Fibroblast of upper back skin (primary cell): ENCODE data around the gene PIPOX.

Source experiments
- DNase-seq: peaks from one replicate; pipeline ENCODE4 v3.0.0-alpha.2; 2013

Gene PIPOX

DNA sequence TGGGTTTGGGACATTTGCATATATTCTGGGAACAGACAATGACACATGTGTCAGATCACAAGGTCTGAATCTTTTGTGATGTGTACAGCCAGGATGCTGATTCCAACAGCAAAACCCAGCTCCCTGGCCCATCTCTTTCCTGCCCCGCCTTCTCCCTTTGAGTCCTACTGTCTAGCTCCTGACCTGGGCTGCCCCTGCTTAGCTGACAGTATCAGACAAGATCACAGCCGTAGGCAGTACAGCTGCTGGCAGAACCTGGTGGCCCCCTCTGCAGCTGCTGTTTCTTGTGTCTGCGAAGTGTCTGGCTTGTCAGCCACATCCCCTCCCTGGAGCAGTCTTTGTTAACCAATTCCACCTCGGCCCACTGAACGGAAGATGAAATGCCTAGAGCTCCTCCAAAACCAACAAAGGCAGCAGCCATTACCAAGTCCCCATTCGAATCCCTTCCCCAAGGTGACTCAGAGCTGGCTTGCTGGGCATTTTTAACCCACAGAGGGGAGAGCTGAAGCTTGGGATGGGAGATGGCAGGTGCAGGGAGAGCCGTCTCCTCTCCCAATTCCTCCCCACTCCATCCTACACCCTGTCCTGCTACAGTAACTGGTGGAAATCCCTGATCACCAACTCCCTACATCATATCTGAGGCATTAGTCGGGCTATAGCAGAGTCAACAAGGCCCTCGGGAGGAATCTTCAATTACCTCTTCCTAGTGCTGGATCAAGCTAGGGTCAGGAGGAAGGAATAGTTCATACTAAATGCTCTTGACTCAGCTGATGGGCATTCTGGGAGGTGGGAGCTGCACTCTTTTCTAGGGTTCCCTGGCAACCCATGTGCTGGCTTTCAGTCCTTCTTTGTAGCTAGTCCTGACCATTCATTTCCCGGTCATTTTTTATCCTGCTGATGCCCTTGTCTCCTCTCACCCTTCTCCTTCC is 5.8 kb downstream of the PIPOX start:
- DNase-seq: no peak

DNA sequence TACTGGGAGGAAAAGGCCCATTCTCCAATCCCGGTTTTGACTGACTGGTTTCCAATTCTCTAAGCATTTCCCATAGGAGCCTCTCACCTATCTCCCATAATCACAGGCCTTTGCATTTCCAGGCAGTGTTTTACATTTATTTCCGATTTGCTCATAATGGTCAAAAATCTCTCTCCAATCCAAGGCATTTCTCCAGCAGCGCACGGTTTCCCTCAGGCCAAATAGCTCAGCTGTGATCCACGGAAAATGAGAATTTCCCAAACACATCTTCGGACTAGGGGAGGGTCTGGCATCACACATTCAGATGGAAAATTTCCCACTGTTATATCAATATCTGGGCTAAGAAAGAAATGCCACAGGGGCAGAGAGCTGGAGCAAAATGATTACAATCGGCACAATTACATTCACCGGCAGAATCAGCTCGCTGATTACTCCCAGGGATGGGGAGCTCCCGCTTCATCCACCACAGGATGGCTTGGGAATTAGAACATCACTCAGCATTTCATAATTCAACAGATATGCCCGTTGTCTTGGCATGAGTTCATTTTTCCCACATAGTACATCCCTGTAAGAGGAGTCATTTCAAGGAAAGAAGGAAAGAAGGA is 6.7 kb downstream of the PIPOX start:
- DNase-seq: no peak

DNA sequence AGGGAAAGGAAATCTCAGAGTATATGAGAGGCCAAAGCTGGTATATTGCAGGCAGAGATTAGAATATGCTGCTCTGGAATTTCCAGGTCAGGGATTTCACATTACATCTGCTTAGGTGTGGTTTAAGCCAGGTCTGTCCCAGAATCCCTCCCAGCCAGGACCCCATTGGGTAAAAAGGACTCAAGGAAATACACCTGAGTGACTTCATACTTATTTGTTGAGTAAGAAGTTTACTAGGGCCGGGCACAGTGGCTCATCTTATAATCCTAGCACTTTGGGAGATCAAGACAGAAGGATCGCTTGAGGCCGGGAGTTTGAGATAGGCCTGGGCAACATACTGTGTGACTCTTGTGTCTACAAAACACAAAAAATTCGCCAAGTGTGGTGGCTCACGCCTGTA is 7.2 kb downstream of the PIPOX start:
- DNase-seq: no peak

DNA sequence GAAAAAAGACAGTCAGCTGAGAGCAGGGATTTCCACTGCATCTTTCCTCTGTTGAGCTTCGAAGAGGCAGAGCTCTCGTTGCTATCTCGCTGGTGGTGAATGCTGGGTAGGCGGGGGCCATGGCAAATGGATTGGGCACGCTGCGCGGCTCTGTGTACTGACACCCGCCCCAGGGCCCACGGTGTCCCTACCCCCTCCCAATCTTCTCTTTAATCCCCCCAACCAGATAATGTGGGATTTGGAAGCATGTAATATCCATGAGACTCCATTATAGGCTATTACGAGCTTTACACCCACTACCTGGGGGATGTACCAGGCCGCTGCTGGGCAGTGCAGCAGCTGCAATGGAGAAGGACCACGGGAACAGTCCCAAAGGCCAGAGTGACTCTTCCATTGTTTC is 8.3 kb downstream of the PIPOX start:
- DNase-seq: no peak

DNA sequence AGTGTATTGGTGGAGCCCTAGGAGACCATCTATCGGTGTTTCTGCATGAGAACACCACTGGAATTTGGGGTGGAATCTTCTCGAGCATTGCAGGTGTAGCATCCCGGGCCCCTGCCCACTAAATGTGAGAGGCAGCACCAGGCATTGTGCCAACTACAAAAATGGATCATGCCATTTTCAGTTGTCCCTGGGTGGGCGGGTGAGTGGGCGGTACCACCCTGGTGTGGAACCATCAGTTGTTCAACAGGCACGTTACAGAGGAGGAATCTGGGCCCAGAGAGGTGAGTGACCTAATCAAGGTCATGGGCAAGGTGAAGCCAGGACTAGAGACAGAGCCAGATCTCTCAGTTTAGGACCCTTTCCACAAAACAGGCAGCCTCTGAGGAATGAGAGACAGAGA is 8.8 kb downstream of the PIPOX start:
- no peak for DNase-seq

DNA sequence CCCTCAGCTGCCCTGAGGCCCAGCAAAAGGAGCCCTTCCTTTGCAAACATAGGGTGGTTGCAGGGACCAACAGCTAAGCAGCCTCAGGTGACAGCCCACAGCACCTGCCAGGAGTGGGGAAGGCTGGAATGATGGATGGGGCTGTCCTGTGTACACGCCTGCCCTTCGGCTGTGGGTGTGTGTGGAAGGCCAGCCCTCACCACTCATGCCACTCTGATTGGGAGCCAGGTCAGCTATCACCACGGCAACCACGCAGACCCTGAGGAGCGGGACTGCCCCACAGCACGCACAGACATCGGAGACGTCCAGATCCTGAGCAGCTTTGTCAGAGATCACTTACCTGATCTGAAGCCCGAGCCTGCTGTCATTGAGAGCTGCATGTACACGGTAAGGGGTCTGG is 11.9 kb downstream of the PIPOX start:
- DNase-seq: no peak

DNA sequence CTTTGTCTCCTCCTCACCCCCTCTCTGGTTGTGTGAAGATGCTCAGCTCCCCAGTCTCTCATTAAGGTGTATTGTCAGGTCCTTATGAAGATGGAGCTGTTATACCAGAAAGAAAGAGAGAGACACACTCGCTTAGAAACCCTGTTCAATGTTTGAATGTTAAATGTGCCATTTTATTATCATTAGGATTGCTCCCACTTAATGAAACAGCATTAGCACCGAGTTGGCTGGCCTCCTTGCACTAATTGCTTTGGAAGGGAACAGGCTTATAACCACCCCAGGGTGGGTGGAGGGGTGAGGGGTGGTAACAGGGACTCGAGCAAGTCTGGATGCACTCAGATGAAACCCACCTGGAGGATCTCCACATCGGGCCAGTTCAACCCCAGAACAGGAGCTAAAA is 14.4 kb downstream of the PIPOX start:
- no peak for DNase-seq

DNA sequence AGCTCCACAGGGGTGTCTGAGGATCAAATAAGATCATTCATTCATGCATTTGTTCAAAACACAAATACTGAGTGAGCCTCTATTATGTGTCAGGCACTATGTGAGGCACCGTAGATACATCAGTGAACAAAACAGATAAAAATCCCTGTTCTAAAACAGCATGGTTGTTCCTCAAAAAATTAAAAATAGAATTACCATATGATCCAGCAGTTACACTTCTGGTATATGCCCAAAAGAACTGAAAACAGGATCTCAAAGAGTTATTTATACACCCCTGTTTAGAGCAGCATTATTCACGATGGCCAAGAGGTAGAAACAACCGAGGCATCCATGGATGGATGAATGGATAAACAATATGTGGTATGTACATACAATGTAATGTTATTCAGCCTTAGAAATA is 15.4 kb downstream of the PIPOX start:
- no peak for DNase-seq

DNA sequence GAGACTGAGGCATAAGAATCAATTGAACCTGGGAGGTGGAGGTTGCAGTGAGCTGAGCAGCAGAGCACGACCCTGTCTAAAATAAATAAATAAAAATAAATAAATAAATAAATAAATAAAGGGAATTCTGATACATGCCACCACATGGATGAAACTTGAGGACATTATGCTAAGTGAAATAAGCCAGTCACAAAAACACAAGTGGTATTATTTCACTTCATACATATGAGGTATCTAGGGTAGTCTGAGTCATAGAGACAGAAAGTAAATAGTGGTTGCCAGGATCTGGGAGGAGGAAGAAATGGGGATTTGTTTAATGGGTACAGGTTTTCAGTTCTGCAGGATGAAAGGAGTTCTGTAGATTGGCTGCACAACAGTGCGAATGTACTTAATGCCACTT is 16.3 kb downstream of the PIPOX start:
- DNase-seq: no peak

DNA sequence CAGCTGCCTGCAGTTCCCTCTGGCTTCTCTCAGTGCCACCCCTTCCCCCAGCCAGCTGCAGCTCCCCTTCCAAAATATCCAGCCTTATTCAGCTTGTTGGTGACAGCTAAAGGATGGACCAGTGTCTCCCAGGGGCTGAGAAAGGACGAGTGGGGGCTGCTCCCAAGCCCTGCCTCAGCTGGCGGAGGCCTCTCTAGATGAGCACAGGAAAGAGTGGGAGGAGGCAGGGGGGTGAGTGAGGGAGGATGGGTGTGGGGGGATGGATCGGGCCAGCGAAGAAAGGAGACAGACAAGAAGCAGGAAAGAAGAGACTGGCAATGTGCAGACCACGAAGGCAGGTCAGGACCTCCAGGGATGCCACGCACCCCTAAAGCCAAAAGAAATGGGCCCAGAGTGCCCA is 17.5 kb downstream of the PIPOX start:
- DNase-seq: no peak

DNA sequence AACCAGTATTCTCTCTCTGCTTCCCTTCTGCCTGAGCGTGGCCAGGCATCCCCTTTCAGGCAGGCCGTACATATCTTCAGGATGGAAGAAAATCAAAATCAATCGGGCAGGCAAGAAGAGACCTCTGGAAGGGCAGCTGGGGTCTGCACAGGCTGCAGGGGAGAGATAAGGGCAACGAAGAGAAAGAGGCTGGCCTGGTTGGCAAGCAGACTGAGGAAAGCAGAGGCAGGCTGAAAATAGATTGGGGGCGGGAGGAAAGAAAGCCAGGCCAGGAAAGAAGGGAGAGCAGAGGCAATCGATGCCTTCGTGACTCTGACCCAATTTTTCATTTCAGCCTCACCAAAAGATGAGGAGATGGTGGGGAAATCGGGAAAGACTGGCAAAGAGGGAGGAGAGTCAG is 18.1 kb downstream of the PIPOX start:
- no peak for DNase-seq

DNA sequence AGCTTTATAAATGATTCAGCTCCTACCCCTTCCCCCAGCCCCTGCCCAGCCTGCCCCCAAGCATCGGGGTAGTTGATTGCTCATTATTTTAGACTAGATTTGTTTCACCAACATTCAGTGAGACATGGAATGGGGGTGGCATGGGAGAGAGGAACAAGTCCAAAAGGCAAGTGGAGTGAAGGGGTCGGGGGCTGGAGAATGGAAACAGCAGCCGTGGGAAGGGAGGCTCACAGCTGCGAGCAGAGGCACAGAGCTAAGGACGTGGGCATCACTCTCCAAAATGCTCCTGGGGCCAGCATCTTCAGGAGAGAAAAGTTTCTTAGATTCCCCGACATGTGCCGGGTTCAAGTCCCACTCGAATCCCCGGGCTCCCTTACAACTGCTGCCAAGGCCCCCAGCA is 19.3 kb downstream of the PIPOX start:
- no peak for DNase-seq

DNA sequence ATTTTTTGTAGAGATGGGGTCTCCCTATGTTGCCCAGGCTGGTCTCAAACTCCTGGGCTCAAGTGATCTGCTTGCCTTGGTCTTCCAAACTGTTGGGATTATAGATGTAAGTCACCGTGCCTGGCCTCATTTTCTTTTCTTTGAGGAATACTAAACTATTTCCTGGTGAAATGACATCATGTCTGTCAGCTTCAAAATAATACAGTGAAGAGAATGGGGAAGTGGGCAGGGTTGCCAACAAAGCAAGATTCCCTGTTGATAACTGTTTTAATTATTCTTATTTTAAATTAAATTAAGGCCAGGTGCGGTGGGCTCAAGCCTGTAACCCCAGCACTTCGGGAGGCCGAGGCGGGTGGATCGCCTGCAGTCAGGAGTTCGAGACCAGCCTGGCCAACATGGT is 21.1 kb downstream of the PIPOX start:
- DNase-seq: no peak

DNA sequence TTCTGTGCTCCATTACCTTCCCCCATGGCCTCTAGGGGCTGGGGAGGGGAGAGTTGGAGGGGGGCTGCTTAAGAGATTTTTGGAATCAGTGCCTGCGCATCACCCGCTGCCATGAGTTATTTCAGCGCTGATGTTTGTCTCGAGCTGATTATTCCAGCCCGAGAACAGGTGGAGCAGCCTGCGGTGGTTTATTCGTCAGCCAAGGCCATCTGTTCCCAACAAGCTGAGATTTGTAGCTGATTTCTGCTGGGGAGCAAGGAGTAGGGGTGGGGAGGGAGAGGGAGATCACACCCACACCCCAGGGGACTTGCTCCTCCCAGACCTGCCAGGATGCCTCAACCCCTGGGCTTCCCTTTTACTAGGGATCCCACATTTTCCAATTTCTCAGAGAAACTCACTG is 23.1 kb downstream of the PIPOX start:
- DNase-seq: no peak

DNA sequence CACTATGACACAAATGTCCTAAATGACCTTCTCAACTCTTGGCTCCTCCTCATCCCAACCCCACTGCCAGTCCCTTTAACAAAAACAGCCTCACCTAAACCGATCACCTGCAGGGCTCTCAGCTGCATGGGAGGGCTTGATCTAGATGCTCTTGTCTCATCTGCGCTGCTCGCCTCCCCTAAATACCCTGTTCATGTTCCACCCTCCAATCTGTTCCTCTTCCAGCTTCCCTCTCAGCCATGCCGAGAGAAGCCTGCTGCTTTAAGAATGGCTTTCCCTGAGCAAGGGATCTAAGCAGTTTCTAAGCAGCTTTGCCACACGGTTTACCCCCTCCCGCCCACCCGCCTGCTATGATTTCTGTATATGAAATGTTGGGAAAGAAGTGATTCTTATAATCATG is 23.7 kb downstream of the PIPOX start:
- DNase-seq: no peak

DNA sequence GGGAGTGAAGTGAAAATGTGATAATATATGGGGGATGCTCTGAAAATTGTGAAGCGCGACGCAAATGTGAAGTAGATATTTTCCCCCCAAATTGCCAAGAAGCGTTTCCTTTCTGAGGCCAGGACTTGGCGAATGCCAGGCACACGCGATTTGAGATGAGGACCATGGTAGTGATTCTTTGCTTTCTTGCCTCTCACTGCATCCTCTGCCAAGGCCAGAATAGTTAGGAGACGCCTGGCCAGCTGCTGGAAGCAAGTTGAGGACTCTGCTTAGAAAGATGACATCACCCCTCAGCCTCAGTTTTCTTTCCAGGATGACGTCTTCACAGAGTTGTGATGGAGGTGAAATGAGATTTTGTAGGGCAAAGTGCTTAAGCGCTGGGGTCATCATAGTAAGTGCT is 25.9 kb downstream of the PIPOX start:
- no peak for DNase-seq

DNA sequence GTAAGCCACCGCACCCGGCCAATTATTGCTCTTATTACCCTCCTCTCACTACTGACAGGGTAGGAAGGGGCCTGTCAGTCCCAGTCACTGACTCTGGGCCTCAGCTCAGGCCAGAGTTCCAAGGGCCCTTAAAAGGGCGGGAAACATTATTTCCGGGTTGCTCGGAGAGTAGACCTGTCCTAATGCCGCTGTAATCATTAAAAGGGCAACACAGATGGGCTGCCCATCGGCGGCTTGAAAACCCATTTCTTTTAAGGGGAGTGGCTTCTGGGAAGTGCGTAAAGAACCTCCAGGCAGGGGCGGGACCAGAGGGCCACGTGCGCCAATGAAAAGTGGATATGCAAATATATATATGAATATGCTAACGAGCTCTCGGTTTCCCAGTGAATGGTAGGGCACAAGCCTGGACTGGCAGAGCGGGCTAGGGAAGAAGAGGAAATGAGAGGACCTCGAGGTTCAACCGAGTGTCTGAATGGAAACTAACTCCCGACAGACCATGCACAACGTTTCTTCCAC is 26.6 kb downstream of the PIPOX start:
- DNase-seq: no peak

DNA sequence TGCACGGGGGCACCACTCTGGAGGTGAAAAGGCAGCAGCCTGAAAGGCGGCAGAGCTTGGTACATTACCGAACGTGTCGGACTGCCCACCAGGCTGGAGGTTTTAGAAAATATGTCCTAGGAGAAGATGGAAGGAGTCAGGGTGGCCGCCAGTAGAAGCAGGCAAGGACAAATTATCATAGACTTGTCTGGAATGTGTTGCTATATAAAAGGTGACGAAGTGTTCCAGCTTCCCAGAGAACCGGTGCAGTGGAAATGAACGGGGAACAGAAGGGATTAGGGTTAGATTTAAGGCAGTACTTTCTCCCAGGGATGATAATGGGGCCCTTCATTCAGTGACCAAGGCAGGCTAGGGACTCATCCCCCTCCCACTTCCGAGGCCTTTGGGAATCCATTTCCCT is 27.4 kb downstream of the PIPOX start:
- DNase-seq: no peak

DNA sequence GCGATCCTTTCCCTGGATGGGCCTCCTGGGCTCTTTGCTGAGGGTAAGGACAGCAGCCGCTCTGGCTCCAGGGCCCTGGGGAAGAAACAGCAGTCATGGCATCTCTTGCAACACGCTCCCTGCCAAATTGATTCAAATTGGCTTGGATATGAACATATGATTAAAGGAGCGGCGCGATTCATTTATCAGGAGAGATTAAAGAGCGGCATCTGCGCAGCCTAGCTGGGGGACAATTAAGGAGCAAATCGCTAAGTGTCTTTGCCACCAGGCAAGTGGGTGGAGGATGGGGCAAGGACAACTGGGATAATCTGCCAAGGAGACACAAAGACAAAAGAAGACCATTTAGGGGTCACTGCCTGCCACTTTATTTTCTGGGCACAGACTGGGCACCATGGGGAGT is 27.8 kb downstream of the PIPOX start:
- no peak for DNase-seq

DNA sequence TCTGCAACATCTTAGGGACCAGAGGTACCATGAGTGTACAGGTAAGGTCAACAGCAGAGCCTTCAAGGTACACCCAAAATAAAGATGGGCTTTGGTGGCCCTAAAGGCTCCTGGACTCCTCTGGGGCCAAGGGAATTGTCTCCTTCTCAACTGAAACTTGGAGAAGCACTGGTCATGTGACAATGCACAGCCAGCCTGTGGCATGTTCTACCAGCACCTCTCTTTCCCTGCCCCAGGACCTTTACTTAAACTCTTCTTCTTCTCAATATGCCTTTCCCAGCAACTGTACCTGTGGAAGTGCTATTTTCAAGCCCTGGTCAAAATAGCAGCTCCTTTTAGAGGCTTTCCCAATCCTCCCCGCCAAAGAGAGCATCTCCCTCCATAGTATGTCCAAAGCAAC is 28.4 kb downstream of the PIPOX start:
- DNase-seq: no peak

DNA sequence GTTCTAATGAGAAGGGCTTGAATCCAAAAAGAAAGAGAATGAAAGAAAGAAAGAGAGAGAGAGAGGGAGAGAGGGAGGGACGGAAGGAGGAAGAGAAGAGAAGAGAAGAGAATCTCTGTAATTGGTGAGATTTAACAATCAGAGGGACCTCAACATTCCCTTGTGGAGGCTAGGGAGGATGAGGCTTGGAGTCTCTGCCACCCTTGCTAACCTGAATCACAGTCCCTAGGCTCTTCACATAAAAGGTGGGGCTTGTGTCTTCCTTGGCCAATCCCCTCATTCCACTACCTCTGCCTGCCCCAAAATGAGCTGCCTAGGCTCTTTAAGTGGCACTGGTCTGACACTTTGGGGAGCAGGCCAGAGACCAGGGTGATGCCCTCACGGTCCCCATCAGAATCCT is 30.1 kb downstream of the PIPOX start:
- DNase-seq: no peak

DNA sequence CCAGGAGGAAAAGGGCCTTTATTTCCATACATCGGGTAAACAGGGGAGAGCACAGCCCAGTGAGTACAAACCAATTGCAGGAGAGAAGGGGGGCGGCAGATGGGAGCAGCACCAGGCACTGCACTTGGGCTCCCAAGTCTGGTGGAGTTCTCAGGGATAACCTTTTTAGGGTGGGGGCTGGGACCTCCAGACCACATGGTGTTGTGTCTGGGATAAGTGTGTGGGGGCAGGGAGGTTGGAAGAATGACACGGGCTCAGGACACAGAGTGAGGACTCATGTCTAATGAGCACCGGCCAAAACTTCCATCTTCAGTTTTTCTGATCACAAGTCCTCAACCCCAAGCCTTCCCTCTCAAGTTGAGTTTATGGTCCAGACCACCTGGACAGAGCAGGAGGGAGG is 30.6 kb downstream of the PIPOX start:
- no peak for DNase-seq

DNA sequence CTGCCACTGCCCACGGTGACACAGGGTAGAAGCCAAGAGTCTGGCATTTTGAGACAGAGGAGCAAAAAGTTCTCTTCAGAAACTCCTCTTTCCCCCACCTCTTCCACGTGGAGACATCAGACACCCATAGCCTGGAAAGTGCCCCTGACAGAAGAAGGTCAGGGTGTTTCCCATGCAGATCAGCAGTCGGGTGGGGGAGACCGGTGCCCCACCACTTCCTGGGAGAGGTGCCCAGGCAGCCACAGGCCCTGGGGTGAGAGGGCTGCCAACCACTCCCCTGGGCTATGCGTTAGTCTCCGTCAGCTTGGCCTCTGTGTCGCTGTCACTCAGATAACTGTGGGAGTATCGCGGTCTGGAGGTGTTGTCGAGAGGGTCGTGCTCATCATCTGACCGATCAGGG is 31.5 kb downstream of the PIPOX start:
- no peak for DNase-seq

DNA sequence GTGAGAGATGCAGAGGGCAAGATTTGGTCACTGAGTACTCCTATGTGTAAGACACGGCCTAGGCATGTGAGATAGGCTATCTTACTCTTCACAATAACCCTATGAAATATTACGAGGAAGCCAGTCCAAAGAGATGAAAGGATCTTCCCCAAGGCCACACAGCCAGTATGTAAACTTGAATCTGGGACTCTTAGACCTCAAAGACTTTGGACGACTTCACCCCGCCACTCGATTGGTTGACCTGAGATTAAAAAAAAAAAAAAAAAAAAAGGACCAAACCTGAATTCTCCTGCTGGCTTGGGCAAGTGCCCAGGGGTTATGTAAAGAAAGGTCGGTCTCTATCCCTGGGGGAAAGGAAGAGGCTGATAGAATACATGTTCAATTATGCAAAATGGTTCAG is 33.1 kb downstream of the PIPOX start:
- DNase-seq: no peak

DNA sequence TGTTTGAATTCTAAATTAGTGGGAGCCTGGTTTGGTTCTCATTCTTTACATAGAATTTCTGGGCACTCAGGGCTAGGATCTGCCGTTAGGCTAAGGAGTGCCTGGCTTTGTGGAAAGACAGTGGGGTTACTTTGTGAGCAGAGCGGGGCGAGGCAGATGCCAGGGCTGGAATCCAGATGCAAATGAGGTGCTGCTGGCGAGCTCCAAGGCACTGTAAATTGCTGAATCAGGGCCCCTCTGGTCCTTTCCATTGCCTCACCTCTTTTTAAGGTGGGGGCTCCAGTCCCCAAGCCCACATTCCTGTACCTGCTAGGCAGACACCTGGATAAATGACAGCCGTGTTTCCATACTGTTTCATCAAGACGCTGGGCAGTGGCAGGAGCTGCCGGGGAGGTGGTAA is 33.8 kb downstream of the PIPOX start:
- DNase-seq: no peak
